ENCODE results near the gene ATP8B3.
"Not testable (repeated sequence)": the region's sequence is repeated elsewhere in the genome, so short reads cannot be mapped to it uniquely, and the experiment has no call there.

The ATP8B3 gene

GRCh38 chr19:1805401-1806183 is 6.5 kb downstream of the ATP8B3 start:
- no peaks in the 10 kb centered on the region for H3K4me1 ChIP-seq (ENCODE audit: control insufficient read depth, insufficient read depth, low read length)
- H3K27me3 ChIP-seq (ENCODE audit: control insufficient read depth, insufficient read depth, low read length), result no peaks in the 10 kb centered on the region
- H3K36me3 ChIP-seq (ENCODE audit: control insufficient read depth, insufficient read depth, low read length), result no peaks in the 10 kb centered on the region
- H3K4me3 ChIP-seq (ENCODE audit: low read depth, low read length), result no peak overlapping the region
- H3K9ac ChIP-seq (ENCODE audit: low read depth, low read length), result no peak overlapping the region
- H3K9me3 ChIP-seq (ENCODE audit: control insufficient read depth, insufficient read depth, low read length), result no peaks in the 10 kb centered on the region
- no peak overlapping the region for H3K27ac ChIP-seq (ENCODE audit: low read depth, low read length)

- no peaks in the 10 kb centered on the region for H3K27me3 ChIP-seq (ENCODE audit: control insufficient read depth, insufficient read depth, low read length)
- no peak overlapping the region for H3K4me3 ChIP-seq (ENCODE audit: low read depth, low read length)
- H3K36me3 ChIP-seq (ENCODE audit: control insufficient read depth, insufficient read depth, low read length), result no peaks in the 10 kb centered on the region
- no peak overlapping the region for H3K9ac ChIP-seq (ENCODE audit: low read depth, low read length)
- H3K9me3 ChIP-seq (ENCODE audit: control insufficient read depth, insufficient read depth, low read length), result no peaks in the 10 kb centered on the region
- no peak overlapping the region for H3K27ac ChIP-seq (ENCODE audit: low read depth, low read length)
- H3K4me1 ChIP-seq (ENCODE audit: control insufficient read depth, insufficient read depth, low read length), result no peaks in the 10 kb centered on the region
Measured at GRCh38 chr19:1804858-1805257, 7.2 kb downstream of the ATP8B3 start.

DNA sequence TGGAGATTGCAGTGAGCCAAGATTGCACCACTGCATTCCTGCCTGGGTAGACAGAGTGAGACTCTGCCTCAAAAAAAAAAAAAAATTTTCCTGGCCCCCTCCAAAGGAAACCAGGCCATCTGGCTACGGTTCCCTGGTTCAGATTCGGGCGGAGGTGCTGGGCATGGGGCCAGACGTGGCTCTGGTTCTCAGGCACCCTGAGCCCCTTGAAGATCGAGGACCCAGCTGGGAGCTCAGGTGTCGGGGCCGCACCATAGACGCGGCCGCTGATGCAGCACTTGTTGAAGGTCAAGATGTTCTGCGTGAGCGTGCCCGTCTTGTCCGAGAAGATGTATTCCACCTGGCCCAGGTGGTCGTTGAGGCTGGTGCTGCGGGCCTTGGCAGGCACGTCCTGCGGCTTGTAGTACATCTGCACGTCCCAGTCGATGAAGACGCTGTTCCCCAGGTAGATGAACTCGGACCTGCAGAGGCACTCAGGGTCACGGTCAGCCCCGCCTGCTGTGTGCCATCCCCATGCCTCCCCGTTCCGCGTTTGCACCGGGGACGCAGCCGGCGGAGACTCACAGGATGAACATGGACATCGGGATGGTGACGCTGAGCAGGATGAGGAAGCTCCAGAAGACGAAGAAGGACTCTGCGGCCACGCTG is 12.3 kb downstream of the ATP8B3 start:
- Histone ChIP-seq H3K9ac (ENCODE audit: low read depth, low read length) (no peak overlapping the region), H3K27me3 (ENCODE audit: control insufficient read depth, insufficient read depth, low read length) (no peaks in the 10 kb centered on the region), H3K36me3 (ENCODE audit: control insufficient read depth, insufficient read depth, low read length) (no peaks in the 10 kb centered on the region), H3K4me1 (ENCODE audit: control insufficient read depth, insufficient read depth, low read length) (no peaks in the 10 kb centered on the region), H3K9me3 (ENCODE audit: control insufficient read depth, insufficient read depth, low read length) (no peaks in the 10 kb centered on the region), H3K27ac (ENCODE audit: low read depth, low read length) (no peak overlapping the region), H3K4me3 (ENCODE audit: low read depth, low read length) (no peak overlapping the region)

GRCh38 chr19:1797313-1797712 is 14.8 kb downstream of the ATP8B3 start:
- not testable (repeated sequence) for H3K27me3 ChIP-seq (ENCODE audit: control insufficient read depth, insufficient read depth, low read length); H3K4me3 ChIP-seq (ENCODE audit: low read depth, low read length); H3K36me3 ChIP-seq (ENCODE audit: control insufficient read depth, insufficient read depth, low read length); H3K9ac ChIP-seq (ENCODE audit: low read depth, low read length); H3K4me1 ChIP-seq (ENCODE audit: control insufficient read depth, insufficient read depth, low read length); H3K27ac ChIP-seq (ENCODE audit: low read depth, low read length); H3K9me3 ChIP-seq (ENCODE audit: control insufficient read depth, insufficient read depth, low read length)

- peaks cover 5% of the 10 kb centered on the region; the same call in 1 of the 2 replicates for H3K4me1 ChIP-seq (ENCODE audit: control insufficient read depth, insufficient read depth, low read length)
- no peaks in the 10 kb centered on the region for H3K36me3 ChIP-seq (ENCODE audit: control insufficient read depth, insufficient read depth, low read length)
- H3K27me3 ChIP-seq (ENCODE audit: control insufficient read depth, insufficient read depth, low read length), result no peaks in the 10 kb centered on the region
- H3K27ac ChIP-seq (ENCODE audit: low read depth, low read length), result no peak overlapping the region
- no peaks in the 10 kb centered on the region for H3K9me3 ChIP-seq (ENCODE audit: control insufficient read depth, insufficient read depth, low read length)
- H3K9ac ChIP-seq (ENCODE audit: low read depth, low read length), result no peak overlapping the region
- no peak overlapping the region for H3K4me3 ChIP-seq (ENCODE audit: low read depth, low read length)
Measured at GRCh38 chr19:1796395-1797142, 15.5 kb downstream of the ATP8B3 start.

GRCh38 chr19:1794424-1795172 is 17.5 kb downstream of the ATP8B3 start:
- Histone ChIP-seq H3K36me3 (ENCODE audit: control insufficient read depth, insufficient read depth, low read length) (no peaks in the 10 kb centered on the region), H3K27ac (ENCODE audit: low read depth, low read length) (no peak overlapping the region), H3K27me3 (ENCODE audit: control insufficient read depth, insufficient read depth, low read length) (peaks cover 2% of the 10 kb centered on the region; the same call in 1 of the 2 replicates), H3K9ac (ENCODE audit: low read depth, low read length) (no peak overlapping the region), H3K4me1 (ENCODE audit: control insufficient read depth, insufficient read depth, low read length) (peaks cover 5% of the 10 kb centered on the region; the same call in 1 of the 2 replicates), H3K4me3 (ENCODE audit: low read depth, low read length) (no peak overlapping the region), H3K9me3 (ENCODE audit: control insufficient read depth, insufficient read depth, low read length) (no peaks in the 10 kb centered on the region)

DNA sequence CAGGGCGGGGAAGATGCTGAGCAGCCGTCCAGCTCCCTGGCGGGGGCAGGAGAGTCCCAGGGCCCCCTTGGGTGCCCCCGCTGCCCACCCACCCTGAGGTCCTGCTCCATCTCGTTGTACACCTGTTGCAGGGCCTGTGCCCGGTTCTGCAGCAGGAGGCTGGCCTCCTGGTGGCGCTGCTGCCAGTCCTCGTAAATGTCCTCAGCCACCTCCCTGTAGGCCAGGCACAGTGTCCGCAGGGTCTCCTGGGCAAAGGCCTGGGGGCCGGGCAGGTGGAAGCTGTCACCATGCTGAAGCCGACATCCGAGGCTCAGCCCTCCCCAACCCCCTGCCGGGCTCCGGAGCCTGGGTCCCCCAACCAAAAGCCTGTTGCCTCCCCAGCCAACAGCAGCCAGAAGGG is 20.2 kb downstream of the ATP8B3 start:
- H3K27ac ChIP-seq (ENCODE audit: low read depth, low read length), result no peak overlapping the region
- peaks cover 5% of the 10 kb centered on the region; the same call in 1 of the 2 replicates for H3K4me1 ChIP-seq (ENCODE audit: control insufficient read depth, insufficient read depth, low read length)
- no peak overlapping the region for H3K9ac ChIP-seq (ENCODE audit: low read depth, low read length)
- peaks cover 16% of the 10 kb centered on the region for H3K27me3 ChIP-seq (ENCODE audit: control insufficient read depth, insufficient read depth, low read length)
- H3K36me3 ChIP-seq (ENCODE audit: control insufficient read depth, insufficient read depth, low read length), result no peaks in the 10 kb centered on the region
- no peaks in the 10 kb centered on the region for H3K9me3 ChIP-seq (ENCODE audit: control insufficient read depth, insufficient read depth, low read length)
- H3K4me3 ChIP-seq (ENCODE audit: low read depth, low read length), result no peak overlapping the region

- no peak overlapping the region for H3K27ac ChIP-seq (ENCODE audit: low read depth, low read length)
- no peak overlapping the region for H3K9ac ChIP-seq (ENCODE audit: low read depth, low read length)
- peaks cover 16% of the 10 kb centered on the region for H3K27me3 ChIP-seq (ENCODE audit: control insufficient read depth, insufficient read depth, low read length)
- no peaks in the 10 kb centered on the region for H3K9me3 ChIP-seq (ENCODE audit: control insufficient read depth, insufficient read depth, low read length)
- H3K4me1 ChIP-seq (ENCODE audit: control insufficient read depth, insufficient read depth, low read length), result peaks cover 5% of the 10 kb centered on the region; the same call in 1 of the 2 replicates
- no peaks in the 10 kb centered on the region for H3K36me3 ChIP-seq (ENCODE audit: control insufficient read depth, insufficient read depth, low read length)
- peak overlapping the region; percentile 32; the same call in 1 of the 2 replicates for H3K4me3 ChIP-seq (ENCODE audit: low read depth, low read length)
Measured at GRCh38 chr19:1790054-1790792, 21.9 kb downstream of the ATP8B3 start.

DNA sequence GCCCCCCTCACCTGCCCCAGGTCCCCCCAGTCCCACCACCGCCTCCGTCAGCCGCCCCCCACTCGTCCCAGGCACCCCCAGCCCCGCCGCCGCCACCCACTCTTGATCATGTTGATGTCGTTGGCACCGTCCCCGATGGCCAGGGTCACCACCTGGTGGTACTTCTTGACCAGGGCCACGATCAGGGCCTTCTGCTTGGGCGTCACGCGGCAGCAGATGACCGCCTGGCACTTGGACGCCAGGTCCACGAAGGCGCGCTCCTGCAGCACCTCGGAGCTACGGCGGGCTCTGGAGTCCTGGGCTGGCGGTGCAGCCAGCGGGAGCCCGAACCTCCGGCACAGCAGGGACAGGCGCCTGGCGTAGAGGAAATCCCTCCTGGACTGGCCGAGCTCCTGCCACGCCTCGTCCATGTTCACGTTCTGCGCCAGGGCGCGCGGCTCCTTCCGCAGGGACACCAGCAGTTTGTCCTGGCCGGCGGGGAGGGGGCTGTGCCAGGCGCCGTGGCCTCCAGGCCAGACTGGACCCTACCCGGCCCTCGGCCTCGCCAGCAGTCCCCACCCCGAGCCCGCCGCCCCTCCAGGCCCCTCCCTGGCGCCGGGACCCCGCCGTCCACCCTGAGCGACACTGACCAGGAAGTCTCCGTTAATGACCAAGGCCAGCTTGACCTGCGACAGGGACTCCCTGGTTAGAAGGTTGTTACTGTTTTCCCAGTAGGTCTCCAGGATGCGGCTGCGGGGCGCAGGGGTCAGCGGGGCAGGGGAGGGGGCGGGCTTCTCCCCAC is 22.6 kb downstream of the ATP8B3 start:
- Histone ChIP-seq H3K9ac (ENCODE audit: low read depth, low read length) (no peak overlapping the region), H3K27ac (ENCODE audit: low read depth, low read length) (no peak overlapping the region), H3K27me3 (ENCODE audit: control insufficient read depth, insufficient read depth, low read length) (peaks cover 16% of the 10 kb centered on the region), H3K4me3 (ENCODE audit: low read depth, low read length) (peak overlapping the region; percentile 50; the same call in 1 of the 2 replicates), H3K4me1 (ENCODE audit: control insufficient read depth, insufficient read depth, low read length) (peaks cover 2% of the 10 kb centered on the region; the same call in 1 of the 2 replicates), H3K36me3 (ENCODE audit: control insufficient read depth, insufficient read depth, low read length) (no peaks in the 10 kb centered on the region), H3K9me3 (ENCODE audit: control insufficient read depth, insufficient read depth, low read length) (no peaks in the 10 kb centered on the region)

All from HUES48 (cell line).